ENCODE data around the gene SLC38A3. TPM values are rescaled to one million over a fixed set of nuclear protein-coding genes. Genes with fewer than 3 reads are reported as not detected.

The SLC38A3 gene
- total RNA-seq, 1 experiment from 2014 or later = not detected

DNA sequence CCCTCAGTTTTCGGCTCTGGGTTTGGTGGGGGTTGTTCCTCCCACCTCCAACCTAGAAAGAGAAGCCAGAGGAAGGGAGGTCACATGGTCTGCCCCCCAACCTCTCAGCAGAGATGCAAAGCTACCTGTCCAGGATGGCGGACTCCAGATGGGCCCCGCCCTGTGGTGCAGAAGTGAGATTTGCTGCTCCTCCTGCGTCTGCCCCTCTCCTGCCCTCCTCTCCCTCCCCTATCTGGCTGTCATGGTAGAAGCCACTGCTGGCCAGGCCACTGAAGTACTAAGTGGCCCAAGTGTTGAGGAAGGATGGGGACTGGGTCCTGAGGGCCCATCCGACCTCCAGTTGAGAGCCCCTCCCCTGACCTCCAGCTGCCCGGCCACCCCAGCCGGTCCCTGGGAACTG lies 61.8 kb downstream of the SLC38A3 start:
- no peak for DNase-seq (ENCODE audit: low spot score)

DNA sequence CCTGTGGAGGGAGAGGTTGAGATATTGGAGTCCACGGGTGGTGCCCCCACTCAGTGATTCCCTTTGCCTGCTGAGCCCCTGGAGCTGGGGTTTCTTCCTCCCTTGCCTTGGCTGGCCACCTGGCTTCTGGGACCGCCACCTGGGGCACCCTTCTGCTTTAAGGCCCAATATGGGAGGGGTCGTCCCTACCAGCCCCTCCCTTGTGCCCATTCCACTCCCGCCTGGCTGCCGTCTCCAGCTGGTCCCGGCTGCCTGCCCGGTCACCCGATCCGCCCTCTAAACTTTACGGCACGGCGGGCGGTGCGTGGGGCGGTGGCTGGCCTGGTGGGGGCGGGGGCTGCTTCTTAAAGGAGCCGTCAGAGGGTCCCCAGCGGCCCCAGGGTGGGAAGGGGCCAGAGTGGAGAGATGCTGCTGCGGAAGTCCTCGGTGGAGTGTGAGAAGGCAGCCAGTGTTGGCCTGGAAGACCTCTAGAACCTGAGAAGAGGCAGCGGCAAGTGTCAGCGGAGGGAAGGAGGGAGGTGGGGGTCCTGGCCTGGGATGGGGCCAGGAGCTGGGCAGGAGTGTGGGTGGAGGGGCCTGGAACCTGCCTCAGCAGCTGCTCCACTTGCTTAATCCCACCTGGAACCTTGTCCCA lies 62.3 kb downstream of the SLC38A3 start:
- no peak for DNase-seq (ENCODE audit: low spot score)

DNA sequence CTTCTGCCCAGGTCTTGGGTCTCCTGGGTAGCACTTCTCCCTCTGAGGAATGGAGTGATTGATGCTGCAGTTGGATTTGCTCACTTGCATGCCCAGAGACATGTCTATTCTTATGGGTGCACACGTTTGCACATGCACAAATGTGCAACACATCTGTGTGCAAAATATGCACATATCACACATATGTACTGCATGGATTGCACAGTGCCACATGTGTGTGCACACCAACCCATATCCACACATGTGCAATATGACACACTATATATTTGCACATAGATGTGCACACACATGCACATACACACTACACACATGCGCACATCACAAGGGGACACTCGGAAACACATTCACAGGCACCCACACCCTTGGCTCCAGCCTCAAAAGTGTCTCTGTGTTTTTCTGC lies 63.2 kb downstream of the SLC38A3 start:
- DNase-seq (ENCODE audit: low spot score) = no peak

DNA sequence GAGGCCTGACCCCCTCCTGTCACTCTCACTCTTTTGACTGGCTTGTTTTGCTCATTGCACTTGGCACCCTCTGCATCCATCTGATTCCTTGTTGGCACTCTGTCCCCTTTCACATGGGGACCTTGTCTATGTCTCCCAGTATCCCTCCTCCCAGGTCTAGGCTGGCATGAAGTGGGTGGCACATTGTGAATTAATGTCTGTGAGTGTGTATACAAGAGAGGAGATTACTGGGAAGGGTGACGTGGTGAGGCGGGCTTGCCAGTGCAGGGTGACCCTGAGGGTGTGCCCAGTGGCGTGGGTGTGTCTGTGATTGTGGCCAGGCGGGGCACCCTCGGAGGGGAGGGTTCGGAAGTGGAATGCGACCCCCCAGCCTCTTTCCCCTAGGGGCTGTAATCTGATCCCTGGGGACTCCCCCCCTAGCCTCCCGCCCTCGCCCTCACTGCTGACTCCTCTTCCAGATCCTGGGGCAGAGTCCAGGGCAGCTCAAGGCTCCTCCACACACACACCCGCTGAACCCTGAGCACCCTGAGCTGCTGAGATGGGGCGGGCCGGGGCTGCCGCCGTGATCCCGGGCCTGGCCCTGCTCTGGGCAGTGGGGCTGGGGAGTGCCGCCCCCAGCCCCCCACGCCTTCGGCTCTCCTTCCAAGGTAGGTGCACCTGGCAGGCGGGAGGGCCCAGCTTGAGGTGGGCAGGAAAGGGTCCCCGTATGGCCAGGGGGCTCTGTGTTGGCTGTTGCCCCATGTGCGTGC lies 63.8 kb downstream of the SLC38A3 start, which contains the start of gene SEMA3B:
TSS of gene SEMA3B (plus strand) at position 445 of the 749 bp plus-strand sequence. CDS start at position 539, 94 bp downstream.
- DNase-seq (ENCODE audit: low spot score) = peak; percentile 72

DNA sequence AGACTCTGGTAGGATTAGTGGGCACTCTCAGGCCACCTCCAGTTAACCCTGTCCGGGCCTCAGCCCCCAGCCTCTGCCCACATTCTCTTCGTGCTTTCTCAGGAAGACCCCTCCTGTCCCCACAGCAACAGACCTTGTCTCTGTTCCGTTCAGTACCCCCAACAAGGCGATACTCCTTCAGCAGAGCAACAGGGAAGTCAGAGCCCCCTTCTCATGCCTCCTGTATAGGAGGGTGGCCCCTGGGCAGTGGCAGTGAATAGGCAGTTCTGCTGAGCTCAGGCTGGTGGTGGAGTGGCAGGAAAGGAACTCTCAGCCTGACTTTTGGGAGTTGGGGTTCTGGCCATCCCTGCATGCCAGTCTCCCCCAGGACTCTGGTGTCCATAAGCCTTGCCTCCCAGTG lies 64.4 kb downstream of the SLC38A3 start:
- DNase-seq (ENCODE audit: low spot score) = no peak

DNA sequence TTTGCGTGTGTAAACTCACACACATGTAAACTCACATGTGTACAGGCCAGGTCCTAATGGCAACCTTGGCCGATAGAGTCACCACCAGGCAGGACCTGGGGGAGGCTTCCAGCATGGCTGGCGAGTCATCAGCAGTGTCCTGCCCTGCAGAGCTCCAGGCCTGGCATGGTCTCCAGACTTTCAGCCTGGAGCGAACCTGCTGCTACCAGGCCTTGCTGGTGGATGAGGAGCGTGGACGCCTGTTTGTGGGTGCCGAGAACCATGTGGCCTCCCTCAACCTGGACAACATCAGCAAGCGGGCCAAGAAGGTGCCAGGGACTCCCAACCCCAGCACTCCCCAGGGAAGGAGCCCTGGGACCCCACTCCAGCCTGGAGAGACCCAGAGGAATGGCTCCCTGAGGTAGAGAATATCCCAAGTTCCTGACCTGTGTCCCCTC lies 64.9 kb downstream of the SLC38A3 start:
- DNase-seq (ENCODE audit: low spot score) = no peak

DNA sequence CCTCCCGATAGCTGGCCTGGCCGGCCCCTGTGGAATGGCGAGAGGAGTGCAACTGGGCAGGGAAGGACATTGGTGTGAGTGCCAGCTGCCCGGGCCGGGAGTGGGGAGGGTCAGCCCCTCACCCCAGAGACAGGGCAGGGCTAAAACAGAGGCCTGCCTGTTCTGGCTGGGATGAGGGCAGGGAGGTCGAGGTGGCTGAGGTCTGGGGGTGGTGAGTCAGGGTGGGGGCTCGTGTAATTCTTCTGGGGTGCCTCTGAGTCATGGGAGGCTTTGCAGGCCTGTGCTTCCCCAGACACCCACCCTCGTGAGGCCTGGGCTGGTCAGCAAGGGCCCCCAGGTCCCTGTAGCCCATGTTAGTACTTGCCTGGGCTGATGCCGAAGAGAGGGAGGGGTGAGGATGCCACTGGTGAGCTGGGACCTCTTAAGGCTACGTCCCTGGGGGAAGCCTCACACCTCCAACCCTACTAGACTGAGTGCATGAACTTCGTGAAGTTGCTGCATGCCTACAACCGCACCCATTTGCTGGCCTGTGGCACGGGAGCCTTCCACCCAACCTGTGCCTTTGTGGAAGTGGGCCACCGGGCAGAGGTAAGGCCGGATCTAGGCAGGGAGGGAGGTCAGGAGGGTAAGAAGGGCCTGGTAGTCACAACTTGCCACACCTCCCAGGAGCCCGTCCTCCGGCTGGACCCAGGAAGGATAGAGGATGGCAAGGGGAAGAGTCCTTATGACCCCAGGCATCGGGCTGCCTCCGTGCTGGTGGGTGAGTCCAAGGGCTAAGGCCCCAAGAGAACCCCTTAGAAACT lies 65.6 kb downstream of the SLC38A3 start:
- no peak for DNase-seq (ENCODE audit: low spot score)

Small RNA genes within 50 kb of the gene (small RNA-seq; reads per million reads assigned to genes)
- gene MIR566 (not detected), gene MIR5787 (not detected)

Other genes with a start within 250 kb of the SLC38A3 start
- 33.5 and 35.8 TPM in 2 replicates for gene RBM5, start 116.4 kb upstream of the SLC38A3 start, total RNA-seq (2014; rRNA removed; shearing (Covaris generic))
- gene SEMA3F, start 49.9 kb upstream of the SLC38A3 start, total RNA-seq (2014; rRNA removed; shearing (Covaris generic)) = 14.6 and 16.5 TPM in 2 replicates
- gene GNAT1, start 13.7 kb upstream of the SLC38A3 start, total RNA-seq (2014; rRNA removed; shearing (Covaris generic)) = 0.18 TPM in 1 of 2 replicates, not detected in the other
- 167 and 168 TPM in 2 replicates for gene GNAI2, start 30.9 kb downstream of the SLC38A3 start, total RNA-seq (2014; rRNA removed; shearing (Covaris generic))
- 87.7 and 94.2 TPM in 2 replicates for gene SEMA3B, start 63.9 kb downstream of the SLC38A3 start, total RNA-seq (2014; rRNA removed; shearing (Covaris generic))
- gene LSMEM2, start 73.8 kb downstream of the SLC38A3 start, total RNA-seq (2014; rRNA removed; shearing (Covaris generic)) = not detected in 2 replicates
- 175 and 177 TPM in 2 replicates for gene IFRD2, start 87.2 kb downstream of the SLC38A3 start, total RNA-seq (2014; rRNA removed; shearing (Covaris generic))
- 8.3 and 12.7 TPM in 2 replicates for gene HYAL3, start 94.1 kb downstream of the SLC38A3 start, total RNA-seq (2014; rRNA removed; shearing (Covaris generic))
- gene NAA80, start 94.1 kb downstream of the SLC38A3 start, total RNA-seq (2014; rRNA removed; shearing (Covaris generic)) = 14.2 and 15.3 TPM in 2 replicates
- gene HYAL1, start 98.3 kb downstream of the SLC38A3 start, total RNA-seq (2014; rRNA removed; shearing (Covaris generic)) = 1.4 and 1.6 TPM in 2 replicates
- gene HYAL2, start 117.5 kb downstream of the SLC38A3 start, total RNA-seq (2014; rRNA removed; shearing (Covaris generic)) = 81.4 and 82.6 TPM in 2 replicates
- 66.8 and 69.2 TPM in 2 replicates for gene TUSC2, start 123.0 kb downstream of the SLC38A3 start, total RNA-seq (2014; rRNA removed; shearing (Covaris generic))
- 24.2 and 30.2 TPM in 2 replicates for gene RASSF1, start 135.6 kb downstream of the SLC38A3 start, total RNA-seq (2014; rRNA removed; shearing (Covaris generic))
- gene ZMYND10, start 140.5 kb downstream of the SLC38A3 start, total RNA-seq (2014; rRNA removed; shearing (Covaris generic)) = 0.48 TPM in 1 of 2 replicates, not detected in the other
- gene NPRL2, start 145.5 kb downstream of the SLC38A3 start, total RNA-seq (2014; rRNA removed; shearing (Covaris generic)) = 30.0 and 30.7 TPM in 2 replicates
- 42.5 and 46.0 TPM in 2 replicates for gene CYB561D2, start 145.6 kb downstream of the SLC38A3 start, total RNA-seq (2014; rRNA removed; shearing (Covaris generic))
- 35.8 and 36.2 TPM in 2 replicates for gene TMEM115, start 154.2 kb downstream of the SLC38A3 start, total RNA-seq (2014; rRNA removed; shearing (Covaris generic))

Measured in HT-29 (cell line).